Keratinocyte (primary cell): ENCODE measurements around the gene NKD1.

Experiments used
- CTCF ChIP-seq, 3 experiments: IDR thresholded peaks in 1 of 3; conservative IDR thresholded peaks in 1 of 3; optimal IDR thresholded peaks in 1 of 3; 2 replicates in 2 of 3; 3 replicates in 1 of 3; pipeline versions ENCODE3 to v1.5.1; 2011; ENCODE audit warnings: low read length in 3 of 3, mild to moderate bottlenecking in 3 of 3, moderate library complexity in 2 of 3, control low read depth in 1 of 3, inconsistent platforms in 1 of 3; ENCODE audit not compliant: insufficient read depth in 2 of 3; ENCODE audit errors: extremely low read depth in 1 of 3
- EZH2 ChIP-seq: IDR thresholded peaks from one replicate; pipeline ENCODE4 v1.6.1; 2012; ENCODE audit warnings: inconsistent platforms, mild to moderate bottlenecking, low read length, moderate library complexity

- TF ChIP-seq CTCF (optimal IDR thresholded peaks at IDR 0.05 in 1 of 3, IDR thresholded peaks at IDR 0.05 in 1 of 3, conservative IDR thresholded peaks at IDR 0.05 in 1 of 3; ENCODE audit: extremely low read depth in 1 of 3, insufficient read depth in 2 of 3, low read length in 3 of 3), result no peak
- TF ChIP-seq EZH2, result no peak
Observed at GRCh38 chr16:50611995-50612848, 64.0 kb downstream of the NKD1 start.
